GM18909 (cell line): ENCODE data around the gene MDH2.
"Not testable (repeated sequence)": the region's sequence is repeated elsewhere in the genome, so short reads cannot be mapped to it uniquely, and the experiment has no call there.

ENCODE experiments used
- ATAC-seq: cut with Tn5 transposase; IDR thresholded peaks from one replicate; pipeline ENCODE4 v1.9.1; 2021; ENCODE audit warnings: mild to moderate bottlenecking; ENCODE audit not compliant: unreplicated experiment, poor library complexity

The MDH2 gene

DNA sequence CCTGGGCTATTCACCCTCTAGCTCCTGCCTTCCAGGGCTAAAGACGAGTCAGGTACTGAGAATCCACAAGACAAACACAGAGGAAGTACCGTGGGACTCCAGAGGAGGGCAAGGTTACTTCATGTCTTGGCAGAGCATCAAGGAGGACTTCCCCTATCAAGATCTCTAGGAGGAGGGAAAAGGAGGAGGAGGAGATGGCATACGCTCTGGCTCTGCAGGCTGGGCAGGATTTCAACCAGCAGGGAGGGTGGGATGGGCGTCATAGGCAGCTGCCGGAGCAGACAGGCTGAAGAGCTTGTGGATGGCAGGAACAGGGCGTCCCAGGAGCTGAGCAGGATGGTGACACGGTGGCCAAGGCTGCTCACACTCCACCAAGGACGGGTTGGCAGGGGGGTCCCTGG, 21.3 kb downstream of the MDH2 start:
- no peak for ATAC-seq

DNA sequence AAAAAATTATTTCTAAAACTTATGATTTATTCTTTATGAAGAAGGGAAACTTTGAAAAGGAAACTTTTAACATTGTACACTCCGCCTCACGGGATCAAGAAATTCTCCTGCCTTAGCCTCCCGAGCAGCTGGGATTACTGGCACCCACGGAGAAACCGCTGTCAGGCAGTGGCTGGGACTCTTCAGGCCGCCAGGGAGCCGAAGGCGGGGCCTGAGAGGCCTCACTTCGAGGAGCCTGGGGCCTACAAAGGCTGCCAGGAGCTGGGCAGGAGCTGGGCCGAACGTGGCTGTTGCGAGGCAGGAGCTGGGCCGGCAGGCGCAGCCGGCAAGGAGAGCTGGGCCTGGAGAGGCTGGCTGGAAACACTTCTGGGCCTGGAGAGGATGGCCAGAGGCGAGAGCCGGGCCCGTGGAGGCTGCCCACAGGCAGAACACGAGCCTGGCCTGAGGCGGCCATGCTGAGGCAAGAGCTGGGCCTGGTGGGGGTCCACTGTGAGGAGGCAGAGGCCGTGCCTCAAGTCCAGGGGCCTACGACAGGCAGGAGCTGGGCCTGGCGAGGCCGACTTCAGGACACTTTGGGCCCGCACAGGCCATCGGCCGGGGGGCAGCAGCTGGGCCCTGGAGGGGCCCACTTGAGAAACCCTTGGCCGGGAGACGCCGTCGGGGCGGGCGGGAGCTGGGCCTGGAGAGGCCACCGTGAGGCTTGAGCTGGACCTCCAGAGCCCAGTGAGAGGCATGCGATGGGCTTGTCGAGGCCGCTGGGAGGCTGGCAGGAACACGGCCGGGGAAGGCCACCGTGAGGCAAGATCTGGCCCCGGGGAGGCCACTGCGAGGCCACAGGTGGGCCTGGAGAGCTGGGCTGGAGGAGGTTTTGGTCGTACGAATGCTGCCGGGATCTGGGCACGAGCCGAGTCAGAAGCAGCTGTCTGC, 23.7 kb downstream of the MDH2 start:
- no peak for ATAC-seq

DNA sequence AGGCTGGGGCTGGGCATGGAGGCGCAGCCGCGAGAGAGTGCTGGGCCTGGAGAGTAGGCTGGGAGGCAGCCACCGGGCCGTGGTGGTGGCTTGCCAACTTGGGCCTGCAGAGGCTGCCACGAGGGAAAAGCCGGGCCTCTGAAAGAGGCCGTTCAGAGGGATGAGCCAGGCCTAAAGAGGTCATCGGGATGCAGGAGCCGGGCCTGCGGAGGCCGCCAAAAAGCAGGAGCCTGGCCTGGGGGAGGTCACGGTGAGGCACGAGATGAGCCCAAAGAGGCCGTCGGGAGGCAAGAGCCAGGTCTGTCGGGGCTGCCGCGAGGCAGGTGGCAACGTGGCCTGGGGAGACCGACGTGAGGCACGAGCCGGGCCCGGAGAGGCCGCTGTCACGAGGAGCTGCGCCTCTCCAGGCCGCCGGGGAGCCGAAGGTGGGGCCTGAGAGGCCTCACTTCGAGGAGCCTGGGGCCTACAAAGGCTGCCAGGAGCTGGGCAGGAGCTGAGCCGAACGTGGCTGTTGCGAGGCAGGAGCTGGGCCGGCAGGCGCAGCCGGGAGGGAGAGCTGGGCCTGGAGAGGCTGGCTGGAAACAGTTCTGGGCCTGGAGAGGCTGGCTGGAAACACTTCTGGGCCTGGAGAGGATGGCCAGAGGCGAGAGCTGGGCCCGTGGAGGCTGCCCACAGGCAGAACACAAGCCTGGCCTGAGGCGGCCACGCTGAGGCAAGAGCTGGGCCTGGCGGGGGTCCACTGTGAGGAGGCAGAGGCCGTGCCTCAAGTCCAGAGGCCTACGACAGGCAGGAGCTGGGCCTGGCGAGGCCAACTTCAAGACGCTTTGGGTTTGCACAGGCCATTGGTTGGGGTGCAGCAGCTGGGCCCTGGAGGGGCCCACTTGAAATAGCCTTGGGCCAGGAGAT, 24.6 kb downstream of the MDH2 start:
- no peak for ATAC-seq

DNA sequence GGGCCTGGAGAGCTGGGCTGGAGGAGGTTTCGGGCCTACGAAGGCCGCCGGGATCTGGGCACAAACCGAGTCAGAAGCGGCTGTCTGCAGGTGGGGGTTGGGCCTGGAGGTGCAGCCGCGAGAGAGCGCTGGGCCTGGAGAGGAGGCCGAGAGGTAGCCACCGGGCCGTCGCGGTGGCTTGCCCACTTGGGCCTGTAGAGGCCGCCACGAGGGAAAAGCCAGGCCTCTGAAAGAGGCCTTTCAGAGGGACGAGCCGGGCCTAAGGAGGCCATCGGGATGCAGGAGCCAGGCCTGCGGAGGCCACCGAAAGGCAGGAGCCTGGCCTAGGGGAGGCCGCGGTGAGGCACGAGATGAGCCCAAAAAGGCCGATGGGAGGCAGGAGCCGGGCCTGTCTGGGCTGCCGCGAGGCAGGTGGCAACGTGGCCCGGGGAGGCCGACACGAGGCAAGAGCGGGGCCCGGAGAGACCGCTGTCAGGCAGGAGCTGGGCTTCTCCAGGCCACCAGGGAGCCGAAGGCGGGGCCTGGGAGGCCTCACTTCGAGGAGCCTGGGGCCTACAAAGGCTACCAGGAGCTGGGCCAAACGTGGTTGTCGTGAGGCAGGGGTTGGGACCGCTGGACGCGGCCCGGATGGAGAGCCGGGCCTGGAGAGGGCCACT, 25.6 kb downstream of the MDH2 start:
- ATAC-seq: no peak

GRCh38 chr7:76074306-76074971, 26.5 kb downstream of the MDH2 start:
- ATAC-seq: no peak

DNA sequence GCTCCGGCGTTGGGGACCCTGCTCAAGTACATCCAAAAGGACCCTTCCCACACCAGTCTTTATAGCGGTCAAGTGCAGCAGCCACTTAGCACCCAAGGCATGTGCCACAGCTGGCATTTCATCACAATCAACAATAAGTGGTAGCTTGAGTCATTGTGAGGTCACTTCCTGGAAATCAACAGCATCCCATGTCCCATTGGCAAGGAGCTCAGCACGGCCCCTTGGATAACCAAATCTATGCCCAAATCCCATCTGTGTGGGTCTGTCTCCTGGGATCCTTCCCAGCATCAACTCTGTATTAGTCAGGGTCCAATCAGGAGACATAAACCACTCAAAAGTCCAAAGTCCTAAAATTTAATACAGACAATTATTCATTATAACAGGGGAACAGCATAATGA, 27.1 kb downstream of the MDH2 start:
- ATAC-seq: no peak

- no peak for ATAC-seq
Observed at GRCh38 chr7:76076995-76077394, 29.1 kb downstream of the MDH2 start.

- no peak for ATAC-seq
Observed at GRCh38 chr7:76077435-76077834, 29.5 kb downstream of the MDH2 start.

- no peak for ATAC-seq
Observed at GRCh38 chr7:76080204-76080603, 32.3 kb downstream of the MDH2 start.

DNA sequence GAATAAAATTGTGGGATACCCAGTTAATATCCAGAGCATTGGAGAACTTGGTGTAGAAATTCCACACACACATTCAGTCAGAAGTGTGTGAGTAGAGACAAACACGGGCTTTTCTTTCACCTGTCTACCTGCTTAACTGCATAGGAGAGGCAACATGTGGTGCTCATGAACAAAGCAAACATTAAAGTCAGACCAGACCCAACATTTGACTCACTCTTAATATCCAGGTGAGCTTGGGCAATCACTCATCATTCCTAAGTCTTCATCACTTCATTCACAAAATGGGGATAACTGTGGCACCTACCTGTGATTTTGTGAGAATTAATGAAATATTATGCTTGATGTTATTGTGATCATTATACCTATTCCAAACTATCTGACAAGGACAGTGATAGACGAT, 36.2 kb downstream of the MDH2 start:
- not testable (repeated sequence) for ATAC-seq

DNA sequence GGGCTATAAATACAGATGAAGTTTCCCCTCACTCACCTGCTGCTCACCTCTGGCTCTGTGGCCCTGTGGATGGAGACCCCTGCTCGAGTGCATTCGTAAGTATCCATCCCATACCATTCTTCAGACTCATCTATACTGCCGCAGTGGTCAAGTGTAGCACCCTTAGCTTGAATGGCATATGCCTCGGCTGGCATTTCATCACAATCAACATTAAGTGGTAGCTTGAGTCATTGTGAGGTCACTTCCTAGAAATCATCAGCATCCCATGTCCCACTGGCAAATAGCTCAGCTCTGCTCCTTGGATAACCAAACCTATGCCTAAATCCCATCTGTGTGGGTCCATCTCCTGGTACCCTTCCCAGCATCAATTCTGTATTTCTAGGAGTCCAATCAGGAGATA, 38.2 kb downstream of the MDH2 start:
- ATAC-seq: no peak

- ATAC-seq: not testable (repeated sequence)
Observed at GRCh38 chr7:76087362-76087791, 39.5 kb downstream of the MDH2 start.

- ATAC-seq: no peak
Observed at GRCh38 chr7:76089865-76090475, 42.1 kb downstream of the MDH2 start.

- no peak for ATAC-seq
Observed at GRCh38 chr7:76091506-76091905, 43.6 kb downstream of the MDH2 start.

DNA sequence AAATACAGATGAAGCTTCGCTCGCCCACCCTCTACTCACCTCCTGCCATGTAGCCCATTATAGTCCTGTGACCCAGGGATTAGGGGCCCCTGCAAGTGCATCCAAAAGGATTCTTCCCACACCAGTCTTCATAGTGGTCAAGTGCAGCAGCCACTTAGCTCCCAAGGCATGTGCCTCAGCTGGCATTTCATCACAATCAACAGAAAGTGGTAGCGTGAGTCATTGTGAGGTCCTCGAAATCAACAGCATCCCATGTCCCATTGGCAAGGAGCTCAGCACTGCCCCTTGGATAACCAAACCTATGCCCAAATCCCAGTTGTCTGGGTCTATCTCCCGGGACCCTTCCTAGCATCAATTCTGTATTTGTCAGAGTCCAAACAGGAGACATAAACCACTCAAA, 45.6 kb downstream of the MDH2 start:
- ATAC-seq: not testable (repeated sequence)

GRCh38 chr7:76094326-76094725, 46.4 kb downstream of the MDH2 start:
- not testable (repeated sequence) for ATAC-seq

GRCh38 chr7:76095908-76096307, 48.0 kb downstream of the MDH2 start:
- no peak for ATAC-seq

- ATAC-seq: not testable (repeated sequence)
Observed at GRCh38 chr7:76101693-76102437, 54.0 kb downstream of the MDH2 start.

GRCh38 chr7:76103788-76104187, 55.9 kb downstream of the MDH2 start:
- ATAC-seq: not testable (repeated sequence)
